HG02970 (cell line): ENCODE measurements around the gene DUSP8.

Experiments
- ATAC-seq: cut with Tn5 transposase; IDR thresholded peaks from one replicate; pipeline ENCODE4 v1.9.1; 2021; ENCODE audit warnings: mild to moderate bottlenecking, moderate library complexity, moderate number of reproducible peaks; ENCODE audit not compliant: unreplicated experiment, low FRiP score

DUSP8 gene

GRCh38 chr11:1504138-1504537 lies 67.9 kb downstream of the DUSP8 start:
- ATAC-seq: no peak
